GM10266 (cell line): ENCODE measurements around the gene OR2A14.

Source experiments
- DNase-seq: peaks from one replicate; pipeline ENCODE4 v3.0.0; 2012; ENCODE audit errors: extremely low spot score
- CTCF ChIP-seq: IDR thresholded peaks from 2 replicates; pipeline ENCODE4 v1.5.1; 2012; ENCODE audit warnings: mild to moderate bottlenecking, low read depth; ENCODE audit not compliant: control insufficient read depth, insufficient read depth; ENCODE audit errors: missing control alignments

Gene OR2A14

GRCh38 chr7:144100607-144101006 lies 22.4 kb upstream of the OR2A14 start:
- no peak for TF ChIP-seq CTCF
- DNase-seq, result no peak

- no peak for DNase-seq
- no peak for TF ChIP-seq CTCF
Measured at GRCh38 chr7:144102041-144102440, 20.9 kb upstream of the OR2A14 start.

GRCh38 chr7:144105211-144105610 lies 17.8 kb upstream of the OR2A14 start:
- TF ChIP-seq CTCF, result no peak
- no peak for DNase-seq

- no peak for TF ChIP-seq CTCF
Measured at GRCh38 chr7:144109283-144109682, 13.7 kb upstream of the OR2A14 start, which contains the start of gene OR2A2. OR2A2 (plus strand) TSS chr7:144109583; CDS start chr7:144109583, 0 bp downstream.

GRCh38 chr7:144110272-144110671 lies 12.7 kb upstream of the OR2A14 start:
- DNase-seq, result no peak
- no peak for TF ChIP-seq CTCF

More at GRCh38 chr7:144109283-144109682, 13.7 kb upstream of the OR2A14 start, which contains the start of gene OR2A2:
- DNase-seq, result no peak

- DNase-seq, result no peak
- no peak for TF ChIP-seq CTCF
Measured at GRCh38 chr7:144113651-144114050, 9.3 kb upstream of the OR2A14 start.

GRCh38 chr7:144118341-144118740 lies 4.6 kb upstream of the OR2A14 start:
- DNase-seq, result no peak
- TF ChIP-seq CTCF, result no peak
